Activated T-cell treated with anti-CD3 and anti-CD28 coated beads, Interleukin-2, amount 50 U/mL, for 1 hour (primary cell): ENCODE results near the gene ZNF566.
"Not testable (repeated sequence)": the region's sequence is repeated elsewhere in the genome, so short reads cannot be mapped to it uniquely, and the experiment has no call there.

Experiments
- DNase-seq: peaks from one replicate; pipeline ENCODE4 v3.0.0-alpha.2; 2020

ZNF566 gene

DNA sequence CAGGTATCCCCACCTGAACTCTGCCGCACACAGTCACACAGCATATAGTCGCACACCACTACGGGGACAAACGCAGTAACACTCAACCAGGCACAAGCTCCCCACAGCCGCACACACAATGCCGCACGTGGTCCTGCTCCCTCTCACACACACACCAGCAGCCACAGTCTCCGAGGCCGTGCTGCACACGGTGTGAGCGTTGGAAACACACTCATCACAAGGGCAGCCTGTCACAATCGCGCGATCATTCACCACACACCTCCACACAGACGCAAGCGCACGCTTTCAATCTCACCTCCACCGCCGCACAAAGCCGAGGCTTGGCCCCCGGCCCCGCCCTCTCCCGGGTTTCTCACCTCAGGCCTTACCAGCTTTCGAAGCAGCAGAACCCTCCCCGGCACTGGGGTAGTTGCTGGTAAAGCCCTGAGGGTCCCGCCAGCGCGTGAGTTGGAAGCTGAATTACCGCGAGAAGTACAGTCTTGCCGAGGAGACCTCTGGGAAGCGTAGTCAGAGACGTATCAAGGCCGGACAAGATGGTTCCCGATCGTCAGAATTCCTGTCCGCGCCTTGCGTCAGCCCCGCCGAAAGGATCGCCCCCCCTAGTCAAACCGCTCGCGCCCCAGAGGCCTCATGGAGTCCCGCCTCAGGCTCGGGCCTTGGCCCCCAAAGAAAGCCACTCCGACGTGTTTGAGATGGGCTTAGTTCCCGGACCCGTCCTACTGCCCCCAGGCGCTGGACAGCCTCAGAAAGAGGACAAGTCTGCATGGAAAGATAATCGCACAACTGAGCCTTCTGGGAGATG lies at the start of gene ZNF566:
Gene ZNF566 (minus strand): TSS at position 444 of the 802 bp plus-strand sequence. CDS start 13,004 bp downstream, outside the sequence.
- peak; percentile 88 for DNase-seq

DNA sequence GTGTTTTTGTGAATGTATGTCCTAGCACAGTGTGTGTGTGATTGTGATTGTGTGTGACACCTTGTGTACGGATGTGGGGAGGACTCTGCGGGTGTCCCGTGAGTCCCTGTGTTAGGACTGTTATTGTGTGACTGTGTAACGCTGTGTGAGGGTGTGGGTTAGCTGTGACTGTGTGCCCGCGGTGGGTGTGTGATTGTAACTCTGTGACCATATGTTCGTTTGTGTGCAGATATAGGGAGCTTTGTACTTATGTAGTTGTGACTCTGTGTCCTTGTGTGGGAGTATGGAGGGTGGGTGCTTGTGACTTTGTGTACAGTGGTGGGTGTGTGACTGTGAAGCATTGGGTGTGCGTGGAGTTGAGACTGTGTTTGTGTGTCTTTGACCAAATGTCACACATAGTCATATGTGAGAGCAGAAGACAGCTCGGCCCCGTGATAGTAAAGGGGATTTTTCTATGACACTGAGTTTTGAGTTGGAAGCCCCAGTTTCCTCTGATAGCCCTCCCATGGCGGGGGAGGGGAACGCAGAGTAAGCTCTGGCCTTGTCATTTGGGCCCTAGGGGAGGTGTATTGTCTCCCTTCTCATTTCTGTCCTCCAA lies 39.7 kb upstream of the ZNF566 start:
- DNase-seq = no peak

DNA sequence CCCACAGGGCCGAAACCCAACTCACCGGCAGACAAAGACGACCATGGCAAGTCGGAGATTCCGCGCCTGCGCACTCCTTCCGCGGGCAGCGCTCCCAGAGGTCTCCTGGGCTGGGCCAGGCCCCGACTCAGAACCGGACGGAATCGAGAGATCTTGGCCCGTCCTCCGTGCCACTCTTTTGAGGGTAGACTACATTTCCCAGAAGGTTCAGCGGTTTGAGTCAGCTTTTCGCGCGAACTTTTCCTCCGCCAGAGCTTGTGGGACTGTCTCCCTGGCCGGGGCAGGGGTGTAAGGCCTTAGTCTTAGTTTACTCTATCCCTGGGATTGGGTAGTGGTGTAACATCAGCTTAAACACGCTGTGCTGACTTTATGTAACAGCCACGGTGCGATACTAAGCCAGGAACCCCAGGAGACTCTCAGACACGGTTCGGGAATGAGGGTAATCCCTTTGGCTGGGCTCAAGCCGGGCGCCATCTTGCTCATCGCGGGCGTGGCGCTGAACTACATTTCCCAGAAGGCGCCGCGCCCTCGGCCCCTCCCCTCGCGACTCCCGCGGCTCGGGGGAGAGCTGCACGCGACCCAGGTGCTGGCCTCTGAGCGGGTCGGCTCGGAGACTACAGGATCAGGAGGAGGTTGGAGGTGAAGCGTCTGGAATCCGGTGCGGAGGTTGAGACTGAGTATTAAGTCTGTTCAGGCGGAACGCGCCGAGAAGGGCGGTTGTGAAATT lies 39.0 kb upstream of the ZNF566 start, which contains the start of gene ZNF260:
Gene ZNF260 (minus strand): TSS at position 78 of the 727 bp plus-strand sequence. CDS start 13,033 bp downstream, outside the sequence.
- DNase-seq = peak; percentile 94

DNA sequence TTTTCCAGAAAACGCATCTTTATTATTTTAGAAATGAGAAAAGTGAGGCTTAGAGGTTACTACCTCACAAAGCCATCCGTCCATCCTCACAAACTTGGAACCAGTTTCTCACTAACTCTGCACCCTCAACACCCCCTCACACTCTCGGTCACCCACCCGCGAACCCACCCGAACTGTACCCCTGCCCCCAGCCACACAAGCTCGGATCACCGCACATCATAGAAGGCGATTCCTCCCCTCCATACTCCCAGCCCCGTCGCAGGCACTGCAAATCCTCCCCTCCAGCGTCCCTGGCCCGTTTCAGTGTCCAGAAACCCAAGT lies 38.5 kb upstream of the ZNF566 start:
- no peak for DNase-seq

DNA sequence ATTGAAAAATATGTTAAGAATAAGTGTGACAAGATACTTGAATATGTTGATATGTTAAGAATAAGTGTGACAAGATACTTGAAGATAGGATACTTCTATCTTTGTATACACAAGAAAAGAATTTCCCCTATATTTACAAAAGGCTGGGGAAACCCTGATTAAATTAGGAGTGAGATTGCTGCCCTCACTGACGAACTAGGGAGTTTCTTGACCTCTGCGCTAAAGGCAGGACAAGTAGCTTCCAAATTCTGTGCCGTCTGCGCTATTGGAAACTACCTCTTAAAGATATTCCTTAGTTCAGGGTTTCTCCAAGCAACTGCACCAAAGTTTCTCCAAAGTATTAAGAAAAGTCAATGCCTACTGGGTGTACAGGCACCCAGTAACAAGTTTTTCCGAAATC lies 38.0 kb upstream of the ZNF566 start:
- DNase-seq = no peak

DNA sequence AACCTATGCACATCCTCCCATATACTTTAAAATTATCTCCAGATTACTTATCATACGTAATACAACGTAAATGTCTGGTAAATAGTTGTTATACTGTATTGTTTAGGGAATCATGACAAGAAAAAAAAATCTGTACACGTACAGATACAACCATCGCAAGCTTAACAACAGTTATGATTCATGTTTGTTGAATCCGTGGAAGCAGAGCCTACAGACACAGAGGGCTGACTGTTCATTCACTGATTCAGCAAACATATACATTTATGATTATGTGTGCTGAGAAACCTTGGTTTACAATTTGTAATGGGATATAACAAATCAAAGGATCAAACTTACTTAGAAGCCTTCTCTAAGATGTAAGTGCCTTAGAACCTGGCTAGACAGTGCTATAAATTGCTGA lies 37.2 kb upstream of the ZNF566 start:
- no peak for DNase-seq

DNA sequence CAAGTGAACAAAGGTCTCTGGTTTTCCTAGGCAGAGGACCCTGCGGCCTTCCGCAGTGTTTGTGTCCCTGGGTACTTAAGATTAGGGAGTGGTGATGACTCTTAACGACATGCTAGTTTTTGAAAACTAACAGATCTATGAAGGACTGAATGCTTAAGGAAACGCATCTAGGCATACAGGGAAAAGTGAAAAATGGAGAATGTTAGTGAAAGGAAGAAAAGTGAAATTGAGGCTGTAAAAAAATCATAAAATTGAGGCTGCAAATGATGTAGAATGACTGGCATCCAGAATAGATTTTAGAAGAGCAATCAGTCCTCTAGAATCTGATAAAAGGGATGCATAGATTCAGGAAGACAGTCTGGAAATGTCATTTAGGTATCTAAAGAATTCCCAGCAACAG lies 35.3 kb upstream of the ZNF566 start:
- DNase-seq = no peak

DNA sequence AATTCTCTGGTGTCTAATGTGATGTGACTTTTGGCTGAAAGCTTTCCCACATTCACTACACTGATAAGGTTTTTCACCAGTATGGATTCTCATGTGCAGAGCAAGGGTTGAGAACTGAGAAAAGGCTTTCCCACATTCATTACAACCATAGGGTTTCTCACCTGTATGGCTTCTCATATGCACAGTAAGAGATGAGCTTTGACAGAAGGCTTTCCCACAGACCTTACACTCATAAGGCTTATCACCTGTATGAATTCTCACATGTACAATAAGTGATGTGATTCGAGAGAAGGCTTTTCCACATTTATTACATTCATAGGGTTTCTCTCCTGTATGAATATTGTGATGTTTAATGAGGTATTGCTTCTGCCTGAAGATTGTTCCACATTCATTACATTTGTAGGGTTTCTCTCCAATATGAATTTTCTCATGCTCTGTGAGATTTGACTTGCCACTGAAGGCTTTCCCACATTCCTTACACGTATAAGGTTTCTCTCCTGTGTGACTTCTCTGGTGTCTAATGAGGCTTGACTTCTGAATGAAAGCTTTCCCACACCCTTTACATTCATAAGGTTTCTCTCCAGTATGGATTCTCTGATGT lies 24.8 kb upstream of the ZNF566 start:
- DNase-seq = no peak

DNA sequence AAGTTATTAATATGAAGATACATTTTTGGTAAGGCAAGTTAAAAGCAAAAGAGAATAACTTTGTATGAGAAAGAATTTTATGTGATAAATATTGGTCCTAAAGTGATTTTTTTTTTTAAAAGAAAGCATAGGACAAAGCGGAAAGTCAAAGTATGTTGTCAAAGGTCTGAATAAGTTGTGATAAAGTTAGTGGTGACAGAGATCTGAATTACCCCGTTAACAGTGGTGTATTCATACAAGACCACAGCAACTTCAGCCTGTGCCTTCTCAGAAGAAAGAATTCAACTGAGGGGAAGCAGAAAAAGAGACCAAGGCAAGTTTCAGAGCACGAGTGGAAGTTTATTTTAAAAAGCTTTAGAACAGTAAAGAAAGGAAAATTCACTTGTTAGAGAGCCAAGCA lies 19.0 kb upstream of the ZNF566 start:
- no peak for DNase-seq

DNA sequence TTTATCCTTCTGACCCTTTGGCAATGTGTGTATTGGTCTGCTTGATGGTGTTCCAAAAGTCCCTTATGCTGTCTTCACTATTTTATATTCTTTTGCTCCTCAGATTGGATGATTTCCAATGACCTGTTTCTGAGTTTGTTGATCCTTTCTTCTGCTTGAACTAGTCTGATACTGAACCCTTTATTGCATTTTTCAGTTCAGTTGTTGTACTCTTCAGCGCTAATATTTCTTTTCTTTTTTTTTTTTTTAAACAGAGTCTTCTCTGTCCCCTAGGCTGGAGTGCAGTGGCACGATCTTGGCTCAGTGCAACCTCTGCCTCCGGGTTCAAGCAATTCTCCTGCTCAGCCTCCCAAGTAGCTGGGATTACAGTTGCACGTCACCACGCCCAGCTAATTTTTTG lies 12.6 kb upstream of the ZNF566 start:
- DNase-seq = no peak

DNA sequence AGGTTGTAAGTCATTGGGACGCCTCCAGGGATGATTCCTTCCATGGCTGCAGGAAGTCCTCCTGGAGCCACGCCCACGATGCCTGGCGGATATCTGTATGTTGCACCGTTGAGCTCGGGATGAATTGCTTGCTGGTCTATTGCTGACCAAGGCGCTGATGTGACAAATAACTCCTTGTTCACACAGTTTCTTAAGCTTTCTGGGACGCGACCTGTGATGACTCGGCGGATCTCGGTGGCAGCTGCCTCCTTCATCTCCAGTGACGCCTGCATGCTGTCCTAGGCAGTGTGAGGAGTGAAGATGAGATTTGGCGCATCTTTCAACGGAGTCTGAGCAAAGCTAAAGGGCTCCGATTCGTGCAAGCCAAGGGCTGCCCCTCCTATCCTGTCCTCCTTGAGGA lies 7.6 kb upstream of the ZNF566 start:
- DNase-seq = no peak

DNA sequence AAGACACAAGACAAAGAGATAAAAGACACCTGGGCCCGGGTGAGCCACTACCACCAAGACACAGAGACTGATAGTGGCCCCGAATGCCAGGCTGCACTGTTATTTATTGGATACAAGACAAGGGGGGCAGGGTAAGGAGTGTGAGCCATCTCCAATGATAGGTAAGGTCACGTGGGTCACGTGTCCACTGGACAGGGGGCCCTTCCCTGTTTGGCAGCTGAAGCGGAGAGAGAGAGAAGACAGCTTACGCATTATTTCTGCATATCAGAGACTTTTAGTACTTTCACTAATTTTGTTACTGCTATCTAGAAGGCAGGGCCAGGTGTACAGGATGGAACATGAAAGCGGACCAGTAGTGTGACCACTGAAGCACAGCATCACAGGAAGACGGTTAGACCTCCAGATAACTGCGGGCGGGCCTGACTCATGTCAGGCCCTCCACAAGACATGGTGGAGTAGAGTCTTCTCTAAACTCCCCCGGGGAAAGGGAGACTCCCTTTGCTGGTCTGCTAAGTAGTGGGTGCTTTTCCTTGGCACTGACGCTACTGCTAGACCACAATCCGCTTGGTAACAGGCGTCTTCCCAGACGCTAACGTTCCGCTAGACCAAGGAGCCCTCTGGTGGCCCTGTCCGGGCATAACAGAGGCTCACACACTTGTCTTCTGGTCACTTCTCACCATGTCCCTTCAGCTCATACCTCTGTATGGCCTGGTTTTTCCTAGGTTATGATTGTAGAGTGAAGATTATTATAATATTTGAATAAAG lies 3.5 kb upstream of the ZNF566 start:
- DNase-seq = not testable (repeated sequence)

DNA sequence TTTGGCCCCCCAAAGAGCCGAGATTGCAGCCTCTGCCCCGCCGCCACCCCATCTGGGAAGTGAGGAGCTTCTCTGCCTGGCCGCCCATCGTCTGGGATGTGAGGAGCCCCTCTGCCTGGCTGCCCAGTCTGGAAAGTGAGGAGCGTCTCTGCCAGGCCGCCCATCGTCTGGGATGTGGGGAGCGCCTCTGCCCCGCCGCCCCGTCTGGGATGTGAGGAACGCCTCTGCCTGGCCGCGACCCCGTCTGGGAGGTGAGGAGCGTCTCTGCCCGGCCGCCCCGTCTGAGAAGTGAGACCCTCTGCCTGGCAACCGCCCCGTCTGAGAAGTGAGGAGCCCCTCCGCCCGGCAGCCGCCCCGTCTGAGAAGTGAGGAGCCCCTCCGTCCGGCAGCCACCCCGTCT lies 1.5 kb upstream of the ZNF566 start:
- not testable (repeated sequence) for DNase-seq

DNA sequence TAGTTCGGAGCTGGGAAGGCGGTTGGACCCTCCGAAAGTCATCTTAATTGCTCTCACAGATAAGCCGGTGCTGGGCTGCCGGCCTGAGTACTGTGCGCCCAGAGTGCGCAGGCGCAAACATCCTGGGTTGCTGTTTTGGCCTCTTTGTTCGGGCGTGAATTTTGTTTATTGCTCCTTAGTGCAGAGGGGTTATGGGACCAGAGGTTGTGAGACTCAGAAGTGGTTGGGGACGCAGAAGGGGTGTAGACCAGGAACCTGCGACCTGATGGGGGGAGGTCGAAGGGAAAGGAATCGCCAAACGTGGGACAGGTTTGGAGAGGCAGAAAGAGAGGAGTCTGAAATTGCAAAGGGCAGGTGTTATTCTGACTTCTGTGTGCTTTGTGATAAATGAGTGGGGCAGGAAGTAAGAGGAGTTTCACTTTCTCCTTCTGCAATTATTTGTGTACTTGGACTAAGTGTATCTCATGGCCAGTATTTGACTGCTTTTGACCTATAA lies 607 bp upstream of the ZNF566 start:
- no peak for DNase-seq

DNA sequence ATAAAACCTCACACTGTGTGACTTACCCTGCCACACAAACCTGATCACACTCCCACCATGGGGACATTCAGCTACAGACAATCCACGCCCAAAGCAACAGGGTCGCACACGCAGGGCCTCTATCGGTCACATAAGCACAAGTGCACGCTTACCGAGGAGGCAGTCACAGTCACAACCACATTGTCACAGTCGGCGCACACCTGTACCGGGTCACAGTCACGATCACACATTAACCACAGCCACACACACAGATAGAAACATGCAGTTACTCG lies 579 bp downstream of the ZNF566 start:
- DNase-seq = no peak

DNA sequence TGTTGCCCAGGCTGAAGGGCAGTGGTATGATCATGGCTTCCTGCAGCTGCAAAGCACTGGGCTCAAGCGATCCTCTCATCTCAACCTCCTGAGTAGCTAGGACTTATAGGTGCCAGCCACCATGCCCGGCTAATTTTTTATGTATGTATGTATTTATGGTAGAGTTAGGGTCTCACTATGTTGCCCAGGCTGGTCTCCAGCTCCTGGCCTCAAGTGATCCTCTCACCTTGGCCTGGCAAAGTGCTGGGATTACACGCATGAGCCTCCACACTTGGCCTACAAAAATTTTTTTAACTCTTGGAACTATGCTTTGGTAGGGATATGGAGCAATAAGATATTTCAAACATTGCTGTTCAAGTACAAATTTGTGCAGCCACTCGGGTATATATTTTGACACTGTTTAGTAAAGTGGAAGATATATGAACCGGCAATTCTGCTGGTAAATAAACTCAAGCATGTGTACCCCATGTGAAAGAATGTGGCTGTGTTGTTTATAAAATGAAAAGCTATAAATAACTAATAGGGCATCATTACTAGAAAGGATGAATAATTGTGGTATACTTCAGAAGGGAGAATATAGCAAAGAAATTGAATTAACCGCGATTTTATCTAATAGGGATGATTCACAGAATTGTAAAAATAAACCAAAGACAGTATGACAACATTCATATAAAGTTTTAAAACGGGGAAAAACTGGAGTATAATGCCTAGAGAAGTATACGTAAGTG lies 1.1 kb downstream of the ZNF566 start:
- DNase-seq = no peak

DNA sequence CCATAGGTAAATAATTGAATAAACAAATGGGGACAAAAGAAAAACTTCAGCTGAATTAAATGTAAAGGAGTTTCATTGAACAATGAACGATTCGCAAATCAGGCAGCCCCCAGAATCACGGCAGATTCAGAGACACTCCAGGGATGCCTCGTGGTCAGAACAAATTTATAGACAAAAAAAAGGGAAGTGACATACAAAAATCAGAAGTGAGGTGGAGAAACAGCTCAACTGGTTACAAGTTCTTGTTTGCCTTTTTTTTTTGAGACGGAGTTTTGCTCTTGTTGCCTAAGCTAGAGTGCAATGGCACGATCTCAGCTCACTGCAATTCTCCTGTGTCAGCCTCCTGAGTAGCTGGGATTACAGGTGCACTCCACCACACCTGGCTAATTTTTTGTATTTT lies 5.7 kb downstream of the ZNF566 start:
- DNase-seq = no peak

DNA sequence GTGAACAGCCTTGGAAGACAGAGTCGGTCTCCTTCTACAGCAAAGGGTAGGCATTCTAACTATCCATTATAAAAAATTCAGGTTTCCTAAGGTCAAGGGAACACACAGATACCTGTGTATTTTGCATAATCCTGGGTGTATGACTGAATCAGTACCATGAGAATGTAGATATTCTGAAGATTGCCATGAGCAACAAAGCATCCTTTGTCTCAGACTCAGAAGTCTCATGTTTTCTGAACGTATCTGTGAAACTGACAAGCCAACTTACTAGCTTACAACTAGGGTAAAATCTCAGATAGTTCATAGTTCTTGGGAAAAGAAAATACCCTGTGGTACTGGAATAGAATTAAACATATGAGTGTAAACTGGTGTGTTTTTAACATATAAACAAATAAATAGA lies 6.5 kb downstream of the ZNF566 start:
- DNase-seq = no peak

DNA sequence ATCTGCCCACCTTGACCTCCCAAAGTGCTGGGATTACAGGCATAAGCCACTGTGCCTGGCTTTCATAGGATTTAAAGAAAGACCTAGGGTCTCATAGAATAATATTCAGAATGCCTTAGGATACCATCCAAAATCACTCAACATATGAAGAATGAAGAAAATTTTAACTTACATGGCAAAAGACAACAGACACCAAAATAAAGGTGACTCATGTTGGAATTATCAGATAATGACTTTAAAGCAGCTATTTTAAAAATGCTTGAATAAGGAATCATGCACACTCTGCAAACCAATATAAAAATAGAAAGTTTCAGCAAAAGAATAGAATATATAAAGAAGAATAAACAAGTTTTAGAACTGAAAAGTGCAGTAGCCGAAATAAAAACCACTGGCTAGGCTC lies 29.3 kb downstream of the ZNF566 start:
- DNase-seq = no peak

DNA sequence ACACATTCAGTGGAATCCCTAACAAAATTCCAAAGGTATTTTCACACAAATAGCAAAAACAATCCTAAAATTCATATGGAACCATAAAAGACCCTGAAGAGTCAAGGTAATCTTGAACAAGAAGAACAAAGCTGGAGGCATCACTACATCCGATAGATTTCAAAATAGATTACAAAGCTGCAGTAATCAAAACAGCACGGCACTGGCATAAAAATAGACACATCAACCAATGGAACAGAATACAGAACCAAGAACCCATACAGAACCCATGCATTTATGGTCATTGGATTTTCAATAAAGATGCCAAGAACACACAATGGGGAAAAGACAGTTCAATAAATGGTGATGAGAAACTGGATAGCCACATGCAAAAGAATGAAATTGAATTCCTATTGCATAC lies 32.5 kb downstream of the ZNF566 start:
- DNase-seq = no peak

DNA sequence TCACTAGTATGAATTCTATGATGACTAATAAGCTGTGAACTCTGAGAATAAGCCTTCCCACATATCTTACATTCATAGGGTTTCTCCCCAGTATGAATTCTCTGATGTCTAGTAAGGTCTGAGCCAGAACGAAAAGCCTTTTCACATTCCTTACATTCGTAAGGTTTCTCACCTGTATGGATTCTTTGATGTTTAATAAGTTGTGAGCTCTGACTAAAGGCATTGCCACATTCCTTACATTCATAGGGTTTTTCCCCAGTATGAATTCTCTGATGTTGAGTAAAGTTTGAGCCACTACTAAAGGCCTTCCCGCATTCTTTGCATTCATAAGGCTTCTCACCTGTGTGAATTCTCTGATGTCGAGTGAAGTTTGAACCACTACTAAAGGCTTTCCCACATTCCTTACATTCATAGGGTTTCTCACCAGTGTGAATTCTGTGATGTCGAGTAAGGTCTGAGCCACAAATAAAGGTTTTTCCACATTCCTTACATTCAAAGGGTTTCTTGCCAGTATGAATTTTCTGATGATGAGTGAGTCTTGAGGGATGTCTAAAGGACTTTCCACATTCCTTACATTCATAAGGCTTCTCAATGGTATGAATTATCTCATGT lies 40.2 kb downstream of the ZNF566 start:
- no peak for DNase-seq

DNA sequence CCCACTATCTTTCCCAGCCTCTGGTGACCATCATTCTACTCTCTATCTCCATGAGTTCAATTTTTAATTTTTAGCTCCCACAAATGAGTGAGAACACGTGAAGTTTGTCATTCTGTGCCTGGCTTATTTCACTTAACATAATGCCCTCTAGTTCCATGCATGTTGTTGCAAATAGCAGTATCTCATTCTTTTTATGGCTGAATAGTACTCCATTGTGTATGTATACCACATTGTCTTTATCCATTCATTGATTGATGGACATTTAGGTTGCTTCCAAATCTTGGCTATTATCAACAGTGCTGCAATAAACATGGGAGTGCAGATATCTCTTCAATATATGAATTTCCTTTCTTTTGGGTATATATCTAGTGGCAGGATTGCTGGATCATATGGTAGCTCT lies 48.0 kb downstream of the ZNF566 start:
- DNase-seq = no peak
